GM19023 (cell line): ENCODE measurements around the gene OXNAD1.

ENCODE experiments used
- ATAC-seq: cut with Tn5 transposase; IDR thresholded peaks from one replicate; pipeline ENCODE4 v1.9.1; 2021; ENCODE audit warnings: mild to moderate bottlenecking, moderate library complexity; ENCODE audit not compliant: unreplicated experiment

OXNAD1 gene

GRCh38 chr3:16273867-16274266 lies 8.9 kb downstream of the OXNAD1 start:
- no peak for ATAC-seq

GRCh38 chr3:16277471-16277870 lies 12.5 kb downstream of the OXNAD1 start:
- no peak for ATAC-seq

- ATAC-seq: no peak
These were observed 14.2 kb downstream of the OXNAD1 start for GRCh38 chr3:16279010-16279801.

- no peak for ATAC-seq
These were observed 15.7 kb downstream of the OXNAD1 start for GRCh38 chr3:16280671-16281070.

DNA sequence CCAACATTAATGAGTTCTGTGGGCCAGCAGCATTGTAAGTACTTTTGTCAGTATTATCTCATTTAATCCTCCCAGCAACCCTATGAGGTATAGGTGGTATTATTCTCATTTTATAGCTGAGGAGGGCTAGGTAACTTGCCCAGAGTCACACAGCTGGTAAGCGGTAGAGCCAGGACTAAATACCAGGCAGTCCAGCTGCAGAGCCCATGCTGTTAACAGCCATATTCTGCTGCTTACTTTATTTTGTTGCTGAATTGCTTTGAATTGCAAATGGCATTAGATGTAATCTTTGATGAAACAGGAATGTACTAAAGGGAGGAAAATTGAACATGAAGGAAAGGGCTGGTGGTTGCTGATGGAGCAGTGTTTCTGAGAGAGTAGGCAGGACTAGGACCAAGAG lies 19.6 kb downstream of the OXNAD1 start:
- ATAC-seq: no peak

GRCh38 chr3:16286161-16286560 lies 21.1 kb downstream of the OXNAD1 start:
- ATAC-seq: peak; percentile 65

GRCh38 chr3:16286751-16287543 lies 21.9 kb downstream of the OXNAD1 start:
- no peak for ATAC-seq

GRCh38 chr3:16288664-16289063 lies 23.7 kb downstream of the OXNAD1 start:
- ATAC-seq: no peak

- ATAC-seq: no peak
These were observed 24.3 kb downstream of the OXNAD1 start for GRCh38 chr3:16289144-16289889.

DNA sequence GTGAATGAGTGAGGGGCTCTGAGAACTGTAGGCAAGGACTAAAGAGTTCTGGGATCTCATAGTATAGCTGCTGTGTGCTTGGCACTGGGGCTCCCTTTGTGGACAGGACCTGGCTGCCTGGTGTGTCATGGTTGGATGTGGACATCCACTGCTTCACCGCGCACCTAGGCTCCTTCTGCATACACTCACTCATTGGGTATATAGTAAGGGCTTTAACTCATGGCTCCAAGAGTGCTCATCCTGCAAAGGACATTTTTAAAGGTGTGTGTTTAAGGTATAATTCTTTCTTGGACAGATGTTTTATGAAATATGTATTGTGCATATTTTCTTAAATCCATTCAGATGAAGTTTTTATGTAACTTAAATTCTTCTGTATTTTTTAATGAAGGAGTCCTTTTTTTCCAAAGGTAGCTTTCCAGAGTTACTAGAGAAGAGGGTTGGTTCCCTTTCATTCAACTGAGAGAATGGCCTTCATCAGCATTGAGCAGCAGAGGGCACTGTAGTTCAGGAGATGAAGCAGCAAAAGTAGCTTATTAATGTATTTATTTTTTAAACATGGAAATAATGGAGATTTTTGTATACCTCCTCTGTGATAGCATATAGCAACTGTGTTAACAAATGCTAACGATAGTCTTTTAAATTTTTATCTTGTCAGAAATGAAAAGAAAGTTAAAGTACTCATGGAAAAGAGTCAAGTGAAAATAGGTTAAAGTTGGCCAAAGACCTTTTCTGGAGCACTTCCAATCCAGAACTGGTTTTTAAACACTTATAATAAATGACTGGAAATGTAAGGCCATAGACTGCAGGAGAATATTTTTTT lies 25.2 kb downstream of the OXNAD1 start:
- no peak for ATAC-seq

DNA sequence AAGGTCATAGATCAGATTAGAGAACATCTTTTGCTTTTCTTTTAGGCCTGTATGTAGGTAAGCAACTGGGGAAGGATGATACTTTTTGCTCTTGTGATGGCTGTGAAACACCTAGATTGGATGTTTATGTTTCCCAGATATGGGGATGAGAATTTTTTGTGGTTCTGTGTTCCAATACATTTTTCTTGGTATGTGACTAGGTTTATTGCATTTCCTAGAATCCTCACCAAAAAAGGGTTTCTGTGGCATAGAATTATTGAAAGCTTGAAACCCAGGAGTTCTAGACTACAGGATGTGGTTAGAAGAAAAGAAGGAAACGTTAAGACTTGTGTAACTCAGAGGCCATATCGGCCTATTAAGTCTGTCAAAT lies 25.8 kb downstream of the OXNAD1 start:
- no peak for ATAC-seq

- ATAC-seq: no peak
These were observed 29.8 kb downstream of the OXNAD1 start for GRCh38 chr3:16294844-16295243.

- no peak for ATAC-seq
These were observed 30.4 kb downstream of the OXNAD1 start for GRCh38 chr3:16295298-16295890.

DNA sequence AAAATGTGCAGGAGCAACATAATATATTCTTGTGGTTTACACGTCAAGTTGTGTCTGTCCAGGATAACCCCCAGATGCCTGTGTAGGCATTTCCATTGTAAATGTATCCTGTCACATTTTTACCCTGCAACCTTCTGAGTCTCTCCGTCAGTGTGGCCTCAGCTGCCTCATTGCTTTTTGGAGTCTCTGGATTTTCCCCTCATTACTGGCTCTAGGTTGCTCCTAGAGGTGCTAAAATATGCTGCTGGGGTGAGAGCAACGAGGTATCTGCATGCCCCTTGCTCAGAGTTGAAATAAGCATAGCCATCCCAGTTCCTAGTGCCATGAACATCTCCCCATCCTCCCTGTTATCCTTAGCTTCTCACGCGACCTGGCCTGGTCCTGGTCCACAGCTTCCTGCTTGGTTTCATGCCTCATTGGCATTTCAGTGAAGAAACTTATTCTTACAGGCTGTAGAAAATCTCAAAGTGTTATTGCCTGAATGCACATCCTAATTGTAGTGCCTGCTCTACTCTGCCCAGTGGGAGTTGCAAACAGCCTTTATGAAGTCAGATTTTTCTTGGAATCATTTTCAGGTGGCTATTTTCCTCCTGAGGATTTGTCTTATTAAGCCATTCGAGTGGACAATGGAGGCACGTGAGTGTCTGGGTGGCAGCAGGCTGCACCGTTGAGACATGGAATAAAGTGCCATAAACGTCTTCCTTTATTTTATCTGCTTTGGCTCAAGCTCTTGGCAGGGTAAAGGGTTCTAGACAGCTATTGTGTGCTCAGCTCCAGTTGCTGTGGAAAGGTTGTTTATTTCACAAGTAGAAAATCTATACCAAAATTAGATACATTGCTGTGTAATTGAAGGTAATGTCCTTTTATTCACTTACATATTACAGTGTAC lies 33.2 kb downstream of the OXNAD1 start:
- no peak for ATAC-seq

GRCh38 chr3:16298891-16299290 lies 33.9 kb downstream of the OXNAD1 start:
- ATAC-seq: no peak

- no peak for ATAC-seq
These were observed 34.7 kb downstream of the OXNAD1 start for GRCh38 chr3:16299746-16300145.

GRCh38 chr3:16300307-16300706 lies 35.3 kb downstream of the OXNAD1 start:
- ATAC-seq: no peak

DNA sequence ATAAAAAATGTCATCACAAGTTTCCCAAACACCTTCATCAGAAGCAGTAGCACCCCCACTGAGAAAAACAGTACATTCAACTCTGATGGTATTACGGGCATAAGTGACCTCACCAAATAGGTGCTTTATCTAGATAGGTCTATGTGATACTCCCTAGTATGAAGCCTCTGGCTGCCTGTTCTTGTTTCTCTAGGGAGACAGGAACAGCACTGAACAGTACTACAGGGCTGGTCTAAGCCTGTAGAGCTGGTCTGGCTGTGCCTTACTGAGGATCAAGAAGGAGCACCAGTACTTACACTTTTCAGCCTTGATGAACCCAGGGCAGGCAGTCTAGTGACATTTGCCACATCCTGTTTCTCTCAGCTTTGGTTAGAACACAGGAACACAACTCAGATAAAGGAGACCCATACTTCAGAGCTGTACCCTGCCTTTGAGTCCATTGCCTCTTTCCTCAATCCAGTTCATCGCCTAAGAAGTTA lies 35.9 kb downstream of the OXNAD1 start:
- ATAC-seq: peak; percentile 39

DNA sequence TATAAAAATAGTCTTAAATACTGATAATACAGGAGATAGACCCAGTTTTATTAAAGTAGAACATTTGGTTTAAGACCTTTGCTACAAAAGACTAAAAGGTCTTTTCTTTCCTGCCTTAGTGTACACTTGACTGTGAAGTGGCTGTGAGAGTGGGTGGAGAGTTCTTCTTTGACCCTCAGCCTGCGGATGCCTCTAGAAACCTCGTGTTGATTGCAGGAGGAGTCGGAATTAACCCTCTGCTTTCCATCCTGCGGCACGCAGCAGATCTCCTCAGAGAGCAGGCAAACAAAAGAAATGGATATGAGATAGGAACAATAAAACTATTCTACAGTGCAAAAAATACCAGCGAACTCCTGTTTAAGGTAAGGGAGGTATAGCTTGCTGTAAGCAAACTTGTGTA lies 36.5 kb downstream of the OXNAD1 start:
- ATAC-seq: no peak
